AG09319 (cell line): ENCODE results near the gene SELPLG.
"Not testable (repeated sequence)": the region's sequence is repeated elsewhere in the genome, so short reads cannot be mapped to it uniquely, and the experiment has no call there.

Source experiments
- DNase-seq: peaks from one replicate; pipeline ENCODE4 v3.0.0-alpha.2; 2010; ENCODE audit warnings: low read depth; ENCODE audit errors: extremely low read depth
- CTCF ChIP-seq: IDR thresholded peaks from 2 replicates; pipeline ENCODE4 v1.5.1; 2011; ENCODE audit warnings: low read depth, mild to moderate bottlenecking, inconsistent platforms, low read length, moderate library complexity

The SELPLG gene

GRCh38 chr12:108634341-108634751 is 652 bp upstream of the SELPLG start:
- DNase-seq, result no peak
- no peak for TF ChIP-seq CTCF

GRCh38 chr12:108633081-108633533 is 587 bp downstream of the SELPLG start:
- no peak for TF ChIP-seq CTCF

GRCh38 chr12:108631261-108631660 is 2.4 kb downstream of the SELPLG start:
- not testable (repeated sequence) for DNase-seq

More at GRCh38 chr12:108633081-108633533, 587 bp downstream of the SELPLG start:
- DNase-seq, result no peak

- DNase-seq, result no peak
- no peak for TF ChIP-seq CTCF
Observed at GRCh38 chr12:108630481-108631207, 3.0 kb downstream of the SELPLG start.

- no peak for DNase-seq
- TF ChIP-seq CTCF, result no peak
Observed at GRCh38 chr12:108629824-108630476, 3.7 kb downstream of the SELPLG start.

- no peak for TF ChIP-seq CTCF
- no peak for DNase-seq
Observed at GRCh38 chr12:108629151-108629550, 4.5 kb downstream of the SELPLG start.

GRCh38 chr12:108627134-108627920 is 6.4 kb downstream of the SELPLG start:
- DNase-seq, result no peak

More at GRCh38 chr12:108627134-108627920, 6.4 kb downstream of the SELPLG start:
- TF ChIP-seq CTCF, result no peak
